Lung (tissue), 12 donors: Measurements from ENCODE around the gene GH1. TPM values are rescaled to one million over a fixed set of nuclear protein-coding genes. Genes with fewer than 3 reads are reported as not detected.

ENCODE experiments used
- ATAC-seq: fragments of 200-7000 bp; cut with Tn5 transposase; one replicate; pipeline ENCODE4 v1.9.1; 2020; ENCODE audit warnings: moderate number of reproducible peaks; ENCODE audit not compliant: insufficient read depth, low FRiP score
- DNase-seq, 3 donors: peaks; one replicate each; pipeline ENCODE4 v3.0.0-alpha.2; 2013 to 2017
- H3K27ac ChIP-seq, 2 donors: one replicate each; pipeline ENCODE4 v1.5.1; 2013; ENCODE audit warnings: mild to moderate bottlenecking in 2 of 2, moderate library complexity in 2 of 2, control low read depth in 1 of 2, inconsistent platforms in 1 of 2, low read depth in 1 of 2, low read length in 1 of 2
- H3K27me3 ChIP-seq, 3 donors: one replicate each; pipeline ENCODE4 v1.5.1; 2013; ENCODE audit warnings: low read length in 2 of 3; ENCODE audit not compliant: control insufficient read depth in 3 of 3, insufficient read depth in 3 of 3
- H3K36me3 ChIP-seq, 4 donors: one replicate each; pipeline ENCODE4 v1.5.1; 2013; ENCODE audit warnings: low read length in 4 of 4, mild to moderate bottlenecking in 1 of 4, moderate library complexity in 1 of 4; ENCODE audit not compliant: control insufficient read depth in 4 of 4, insufficient read depth in 4 of 4
- H3K4me1 ChIP-seq, 5 donors: one replicate each; pipeline ENCODE4 v1.5.1; 2013; ENCODE audit warnings: low read length in 5 of 5, mild to moderate bottlenecking in 2 of 5, moderate library complexity in 1 of 5; ENCODE audit not compliant: control insufficient read depth in 5 of 5, insufficient read depth in 5 of 5
- H3K4me3 ChIP-seq: one replicate; pipeline ENCODE4 v1.5.1; 2013; ENCODE audit warnings: mild to moderate bottlenecking, control low read depth, moderate library complexity
- H3K9ac ChIP-seq, 2 donors: one replicate each; pipeline ENCODE4 v1.5.1; 2013; ENCODE audit warnings: low read length in 2 of 2, control low read depth in 1 of 2; ENCODE audit not compliant: insufficient read depth in 1 of 2
- H3K9me3 ChIP-seq, 4 donors: one replicate each; pipeline ENCODE4 v1.5.1; 2013; ENCODE audit warnings: low read length in 3 of 4, mild to moderate bottlenecking in 1 of 4, moderate library complexity in 1 of 4; ENCODE audit not compliant: control insufficient read depth in 4 of 4, insufficient read depth in 3 of 4
- CTCF ChIP-seq: IDR thresholded peaks from 2 replicates; pipeline ENCODE4 v1.5.1; 2012; ENCODE audit warnings: mild to moderate bottlenecking; ENCODE audit errors: control extremely low read depth, extremely low read depth
- WGBS, 2 donors: extraction: QIAGEN DNeasy Blood & Tissue Kit; methylation state at CpG; one replicate each; pipeline ENCODE4 v1.1.7; 2013; 5-methylcytosine and 5-hydroxymethylcytosine counted together
- polyA plus RNA-seq, 2 donors: library from polyadenylated mRNA; stranded (reverse); fragments of 200-250 nt; gene quantifications; one replicate each; pipeline ENCODE4 v1.2.1, GENCODE V29; 2013
- total RNA-seq, 2 donors: library from RNA; depleted of rRNA in 1 of 2; stranded (reverse); fragments of >200 nt in 1 of 2; gene quantifications; one replicate each; pipeline ENCODE4 v1.2.1, GENCODE V29; 2014 to 2021
- donor health status: control.
- donor health status: control.
- donor health status: Bipolar disorder and iron deficiency.
- donor health status: healthy.
- donor health status: DM: yes; HTN: yes; CAD: no.

GH1 gene
- total and polyA plus RNA-seq, 4 donors = not detected

GRCh38 chr17:63962298-63962744 lies 43.7 kb upstream of the GH1 start:
- ATAC-seq (no peak), DNase-seq (no peak)
- no peaks in the 10 kb centered on the region for H3K9me3 ChIP-seq
- WGBS, 2 donors = 76 to 83% methylated on average over 10 of the region's 10 CpGs
- no peaks in the 10 kb centered on the region for H3K27me3 ChIP-seq
- TF ChIP-seq CTCF = no peak
- no peak overlapping the region for H3K4me3 ChIP-seq
- H3K4me1 ChIP-seq = peaks cover 0 to 4% (median 0%) of the 10 kb centered on the region in 5 donors
- no peak overlapping the region for H3K9ac ChIP-seq
- H3K36me3 ChIP-seq = no peaks in the 10 kb centered on the region
- peak overlapping the region; percentile 21 to 24 for H3K27ac ChIP-seq

- WGBS, 2 donors = 28 to 33% methylated on average over 36 to 37 of the region's 37 CpGs
- peak; percentile 60 to 73 (median 62) for DNase-seq
- Histone ChIP-seq H3K27ac (no peak overlapping the region), H3K4me1 (peaks cover 0 to 4% (median 0%) of the 10 kb centered on the region in 5 donors), H3K9me3 (no peaks in the 10 kb centered on the region), H3K36me3 (no peaks in the 10 kb centered on the region), H3K4me3 (no peak overlapping the region), H3K27me3 (no peaks in the 10 kb centered on the region), H3K9ac (no peak overlapping the region)
- peak; percentile 75 for ATAC-seq
- no peak for TF ChIP-seq CTCF
Measured at GRCh38 chr17:63961355-63962212, 42.9 kb upstream of the GH1 start.

DNA sequence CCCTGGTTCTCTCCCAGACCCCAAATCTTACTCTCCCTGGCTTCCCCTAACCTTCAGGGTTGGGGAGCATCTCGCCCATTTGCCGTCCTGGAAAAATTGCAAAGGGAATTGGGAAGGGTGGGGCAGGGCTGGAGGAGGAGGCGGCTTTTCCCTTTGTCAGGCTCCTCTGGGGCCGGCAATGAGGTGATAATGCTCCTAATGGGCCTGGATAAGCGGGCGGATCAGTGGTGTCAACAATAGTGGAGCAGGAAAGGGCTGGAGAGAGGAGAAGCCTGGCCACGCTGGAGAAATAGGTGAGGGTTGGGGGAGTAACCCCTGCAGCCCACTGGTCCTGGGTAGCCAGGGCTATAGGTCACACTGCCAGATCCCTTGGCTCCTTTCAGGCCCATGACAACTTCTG lies 41.8 kb upstream of the GH1 start:
- ATAC-seq = no peak
- Histone ChIP-seq H3K36me3 (no peaks in the 10 kb centered on the region), H3K27me3 (no peaks in the 10 kb centered on the region), H3K27ac (no peak overlapping the region), H3K9me3 (no peaks in the 10 kb centered on the region), H3K9ac (no peak overlapping the region), H3K4me1 (peaks cover 0 to 4% (median 0%) of the 10 kb centered on the region in 5 donors), H3K4me3 (no peak overlapping the region)
- 82 to 87% methylated on average over 7 of the region's 7 CpGs for WGBS, 2 donors
- no peak for TF ChIP-seq CTCF
- no peak for DNase-seq
